ENCODE results near the gene LRIG2. TPM values are rescaled to one million over a fixed set of nuclear protein-coding genes. Genes with fewer than 3 reads are reported as not detected.

LRIG2 gene
- total and polyA plus RNA-seq, 9 of the 15 experiments (the other 6 are each of a cell fraction or from before 2014, with no cell fraction given), result 1.8 to 28.1 (median 11.5) TPM

- peak; percentile 95 for TF ChIP-seq POLR2B (IDR thresholded peaks at IDR 0.05; ENCODE audit: low read depth, partially characterized antibody)
- no peak for TF ChIP-seq TSC22D4 (tag; IDR thresholded peaks at IDR 0.05)
- TF ChIP-seq STAG1 (CRISPR knock-in tag; IDR thresholded peaks at IDR 0.05; ENCODE audit: borderline replicate concordance), result peak; percentile 40; the same call in 1 of the 2 replicates
- TF ChIP-seq, protein P1, sequence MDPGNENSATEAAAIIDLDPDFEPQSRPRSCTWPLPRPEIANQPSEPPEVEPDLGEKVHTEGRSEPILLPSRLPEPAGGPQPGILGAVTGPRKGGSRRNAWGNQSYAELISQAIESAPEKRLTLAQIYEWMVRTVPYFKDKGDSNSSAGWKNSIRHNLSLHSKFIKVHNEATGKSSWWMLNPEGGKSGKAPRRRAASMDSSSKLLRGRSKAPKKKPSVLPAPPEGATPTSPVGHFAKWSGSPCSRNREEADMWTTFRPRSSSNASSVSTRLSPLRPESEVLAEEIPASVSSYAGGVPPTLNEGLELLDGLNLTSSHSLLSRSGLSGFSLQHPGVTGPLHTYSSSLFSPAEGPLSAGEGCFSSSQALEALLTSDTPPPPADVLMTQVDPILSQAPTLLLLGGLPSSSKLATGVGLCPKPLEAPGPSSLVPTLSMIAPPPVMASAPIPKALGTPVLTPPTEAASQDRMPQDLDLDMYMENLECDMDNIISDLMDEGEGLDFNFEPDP (CRISPR knock-in tag; IDR thresholded peaks at IDR 0.05), result peak; percentile 73; the same call in 1 of the 2 replicates
- TF ChIP-seq PHF20 (IDR thresholded peaks at IDR 0.05; ENCODE audit: partially characterized antibody), result peak; percentile 4
- TF ChIP-seq ZFPM2 (CRISPR knock-in tag; IDR thresholded peaks at IDR 0.05), result 0 out of 2 replicates have a peak, but pooled peaks have one; percentile 81
- peak; percentile 82 for TF ChIP-seq MEIS2 (IDR thresholded peaks at IDR 0.05; ENCODE audit: partially characterized antibody)
- TF ChIP-seq PYGO2 (tag; IDR thresholded peaks at IDR 0.05), result no peak
- peak; percentile 5; the same call in 1 of the 2 replicates for TF ChIP-seq MTA1 (IDR thresholded peaks at IDR 0.05; ENCODE audit: borderline replicate concordance)
- no peak for TF ChIP-seq XRCC3 (IDR thresholded peaks at IDR 0.05)
- peak in 1 of 2 experiments; percentile 55; a peak in 1 of 4 replicates for TF ChIP-seq ARNT (IDR thresholded peaks at IDR 0.05)
- peak; percentile 69; the same call in 1 of the 2 replicates for TF ChIP-seq ZNF766 (CRISPR knock-in tag; conservative IDR thresholded peaks at IDR 0.05)
- peak; percentile 72; the same call in 1 of the 2 replicates for TF ChIP-seq GABPB1 (CRISPR knock-in tag; IDR thresholded peaks at IDR 0.05)
- peak; percentile 28; the same call in 1 of the 2 replicates for TF ChIP-seq ZBTB1 (CRISPR knock-in tag; IDR thresholded peaks at IDR 0.05; ENCODE audit: borderline replicate concordance, low read depth)
- TF ChIP-seq ARID1B (IDR thresholded peaks at IDR 0.05), result peak; percentile 28
- TF ChIP-seq FIP1L1 (IDR thresholded peaks at IDR 0.05; ENCODE audit: low read depth, low read length, poor library complexity, severe bottlenecking), result peak; percentile 79
- TF ChIP-seq ZNF79 (CRISPR knock-in tag; IDR thresholded peaks at IDR 0.05; ENCODE audit: low read depth), result no peak
- TF ChIP-seq RNF219 (CRISPR knock-in tag; IDR thresholded peaks at IDR 0.05), result no peak
- TF ChIP-seq SP1 (CRISPR knock-in tag; IDR thresholded peaks at IDR 0.05), result peak; percentile 85
- TF ChIP-seq, protein P2, sequence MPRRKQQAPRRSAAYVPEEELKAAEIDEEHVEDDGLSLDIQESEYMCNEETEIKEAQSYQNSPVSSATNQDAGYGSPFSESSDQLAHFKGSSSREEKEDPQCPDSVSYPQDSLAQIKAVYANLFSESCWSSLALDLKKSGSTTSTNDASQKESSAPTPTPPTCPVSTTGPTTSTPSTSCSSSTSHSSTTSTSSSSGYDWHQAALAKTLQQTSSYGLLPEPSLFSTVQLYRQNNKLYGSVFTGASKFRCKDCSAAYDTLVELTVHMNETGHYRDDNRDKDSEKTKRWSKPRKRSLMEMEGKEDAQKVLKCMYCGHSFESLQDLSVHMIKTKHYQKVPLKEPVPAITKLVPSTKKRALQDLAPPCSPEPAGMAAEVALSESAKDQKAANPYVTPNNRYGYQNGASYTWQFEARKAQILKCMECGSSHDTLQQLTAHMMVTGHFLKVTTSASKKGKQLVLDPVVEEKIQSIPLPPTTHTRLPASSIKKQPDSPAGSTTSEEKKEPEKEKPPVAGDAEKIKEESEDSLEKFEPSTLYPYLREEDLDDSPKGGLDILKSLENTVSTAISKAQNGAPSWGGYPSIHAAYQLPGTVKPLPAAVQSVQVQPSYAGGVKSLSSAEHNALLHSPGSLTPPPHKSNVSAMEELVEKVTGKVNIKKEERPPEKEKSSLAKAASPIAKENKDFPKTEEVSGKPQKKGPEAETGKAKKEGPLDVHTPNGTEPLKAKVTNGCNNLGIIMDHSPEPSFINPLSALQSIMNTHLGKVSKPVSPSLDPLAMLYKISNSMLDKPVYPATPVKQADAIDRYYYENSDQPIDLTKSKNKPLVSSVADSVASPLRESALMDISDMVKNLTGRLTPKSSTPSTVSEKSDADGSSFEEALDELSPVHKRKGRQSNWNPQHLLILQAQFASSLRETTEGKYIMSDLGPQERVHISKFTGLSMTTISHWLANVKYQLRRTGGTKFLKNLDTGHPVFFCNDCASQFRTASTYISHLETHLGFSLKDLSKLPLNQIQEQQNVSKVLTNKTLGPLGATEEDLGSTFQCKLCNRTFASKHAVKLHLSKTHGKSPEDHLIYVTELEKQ (CRISPR knock-in tag; IDR thresholded peaks at IDR 0.05), result no peak
- TF ChIP-seq, protein P3, sequence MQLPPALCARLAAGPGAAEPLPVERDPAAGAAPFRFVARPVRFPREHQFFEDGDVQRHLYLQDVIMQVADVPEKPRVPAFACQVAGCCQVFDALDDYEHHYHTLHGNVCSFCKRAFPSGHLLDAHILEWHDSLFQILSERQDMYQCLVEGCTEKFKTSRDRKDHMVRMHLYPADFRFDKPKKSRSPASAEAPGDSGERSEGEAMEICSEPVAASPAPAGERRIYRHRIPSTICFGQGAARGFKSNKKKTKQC (CRISPR knock-in tag; IDR thresholded peaks at IDR 0.05), result peak; percentile 92
Measured at GRCh38 chr1:113072757-113073478, at the start of gene LRIG2 (continued).
